HG03066 (cell line): ENCODE results near the gene ATG16L1.
"Not testable (repeated sequence)": the region's sequence is repeated elsewhere in the genome, so short reads cannot be mapped to it uniquely, and the experiment has no call there.

Experiments
- ATAC-seq: cut with Tn5 transposase; IDR thresholded peaks from one replicate; pipeline ENCODE4 v1.9.1; 2021; ENCODE audit warnings: low read depth; ENCODE audit not compliant: unreplicated experiment

Gene ATG16L1

GRCh38 chr2:233326500-233326899 is 75.0 kb downstream of the ATG16L1 start:
- no peak for ATAC-seq

- no peak for ATAC-seq
Observed at GRCh38 chr2:233328922-233329321, 77.4 kb downstream of the ATG16L1 start.

GRCh38 chr2:233329489-233330135 is 78.1 kb downstream of the ATG16L1 start:
- no peak for ATAC-seq

DNA sequence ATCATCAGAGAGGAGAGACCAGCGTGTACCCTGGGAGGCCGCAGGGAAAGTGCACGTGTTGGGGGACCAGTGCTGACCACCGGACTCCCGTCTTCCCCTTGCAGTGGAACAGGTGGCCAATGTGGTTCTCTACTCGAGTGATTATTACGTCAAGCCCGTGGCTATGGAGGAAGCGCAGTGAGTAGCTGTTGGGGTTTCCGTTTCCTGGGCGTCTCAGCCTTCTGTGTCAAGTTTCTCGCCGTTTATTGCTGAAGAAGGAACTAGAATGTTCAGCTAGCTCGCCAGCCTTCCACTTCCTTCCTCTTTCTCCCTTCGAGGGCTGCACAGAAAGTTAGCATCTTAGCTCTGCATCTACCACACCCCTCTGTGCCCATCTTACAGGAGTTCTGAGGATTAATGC is 80.1 kb downstream of the ATG16L1 start:
- peak; percentile 88 for ATAC-seq

DNA sequence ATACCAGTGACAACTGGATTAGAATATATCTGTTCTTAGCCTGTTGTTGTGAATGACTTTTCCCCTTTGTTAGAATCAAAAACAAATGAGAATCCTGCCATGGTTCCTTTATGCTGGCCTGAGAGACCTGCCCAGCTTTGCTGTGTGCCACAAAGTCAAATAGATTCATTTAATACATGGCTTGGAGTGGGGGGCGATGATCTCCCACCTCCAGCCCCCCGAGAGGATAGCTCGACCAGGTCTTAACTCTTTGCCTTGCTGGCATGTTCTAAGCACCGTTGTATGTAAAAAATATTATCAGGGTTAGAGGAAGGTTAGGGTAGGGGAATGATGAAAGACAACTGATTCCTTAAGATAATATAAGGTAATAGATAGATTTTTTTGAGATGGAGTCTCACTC is 80.7 kb downstream of the ATG16L1 start:
- ATAC-seq: no peak

GRCh38 chr2:233334915-233335314 is 83.4 kb downstream of the ATG16L1 start:
- no peak for ATAC-seq

DNA sequence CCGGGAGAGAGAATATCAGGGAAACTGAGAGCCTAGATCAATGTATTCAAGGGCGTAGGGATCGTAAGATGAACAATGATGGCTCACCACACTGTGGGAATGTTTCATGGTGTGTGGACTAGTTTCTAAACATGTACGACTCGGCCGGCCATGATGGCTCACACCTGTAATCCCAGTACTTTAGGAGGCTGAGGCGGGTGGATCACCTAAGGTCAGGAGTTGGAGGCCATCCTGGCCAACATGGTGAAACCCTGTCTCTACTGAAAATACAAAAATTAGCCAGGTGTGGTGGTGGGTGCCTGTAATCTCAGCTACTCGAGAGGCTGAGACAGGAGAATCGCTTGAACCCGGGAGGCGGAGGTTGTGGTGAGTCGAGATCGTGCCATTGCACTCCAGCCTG is 84.6 kb downstream of the ATG16L1 start:
- not testable (repeated sequence) for ATAC-seq

DNA sequence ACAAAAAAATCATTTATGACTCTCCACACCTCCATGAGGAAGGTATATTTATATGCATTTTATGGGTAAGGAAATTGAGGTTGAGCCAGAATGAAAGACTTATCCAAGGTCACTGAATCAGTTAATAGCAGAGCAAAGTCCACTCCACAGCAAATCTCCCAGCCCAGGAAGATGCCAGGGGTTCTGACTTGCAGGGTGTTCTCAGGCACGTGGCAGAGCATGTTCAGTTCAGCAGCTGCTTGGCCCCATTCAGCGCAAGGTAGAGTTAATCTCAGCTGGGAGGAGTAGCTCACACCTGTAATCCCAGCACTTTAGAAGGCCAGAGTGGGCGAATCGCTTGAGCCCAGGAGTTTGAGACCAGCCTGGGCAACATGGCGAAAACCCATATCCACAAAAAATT is 85.1 kb downstream of the ATG16L1 start:
- ATAC-seq: no peak

DNA sequence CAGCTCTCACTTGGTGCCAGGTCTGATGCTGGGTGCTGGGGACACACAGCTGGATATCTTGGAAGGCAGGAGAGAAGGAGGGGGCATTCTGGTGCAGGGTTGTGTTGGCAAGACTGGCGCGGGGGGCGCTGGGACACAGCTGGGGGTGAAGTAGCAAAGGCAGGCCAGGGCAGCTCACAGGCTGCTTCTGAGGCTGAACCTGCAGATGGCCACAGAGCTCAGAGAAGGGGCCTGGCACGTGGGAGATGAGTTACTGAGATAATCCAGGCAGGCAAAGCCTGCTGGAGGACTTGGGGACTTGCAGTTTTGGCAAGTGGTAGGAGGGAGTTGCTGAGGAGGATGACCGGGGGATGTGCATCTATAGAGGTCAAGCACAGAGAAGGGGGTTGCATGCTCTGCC is 86.6 kb downstream of the ATG16L1 start:
- ATAC-seq: no peak

- ATAC-seq: no peak
Observed at GRCh38 chr2:233338812-233339368, 87.4 kb downstream of the ATG16L1 start.

- ATAC-seq: no peak
Observed at GRCh38 chr2:233339427-233339826, 88.0 kb downstream of the ATG16L1 start.

- ATAC-seq: no peak
Observed at GRCh38 chr2:233341296-233341695, 89.8 kb downstream of the ATG16L1 start.

DNA sequence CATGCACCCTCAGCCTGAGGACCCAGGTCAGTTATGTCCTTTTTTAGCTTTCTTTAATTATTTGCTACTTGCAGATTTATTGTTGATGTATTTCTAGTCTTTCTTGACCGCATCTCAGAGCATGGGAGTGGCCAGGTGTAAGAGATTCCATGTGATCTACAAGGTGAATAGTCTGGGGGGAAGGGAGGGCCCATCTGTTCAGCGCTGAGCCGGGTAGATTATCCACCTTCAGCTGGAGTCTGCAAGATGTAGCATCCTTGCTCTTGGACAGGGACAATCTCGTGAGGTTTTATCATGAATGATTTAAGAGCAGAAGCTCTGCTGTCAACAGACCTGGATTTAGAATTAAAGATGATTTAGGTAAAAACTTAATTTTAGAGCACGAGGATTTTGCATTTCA is 90.8 kb downstream of the ATG16L1 start:
- ATAC-seq: no peak

DNA sequence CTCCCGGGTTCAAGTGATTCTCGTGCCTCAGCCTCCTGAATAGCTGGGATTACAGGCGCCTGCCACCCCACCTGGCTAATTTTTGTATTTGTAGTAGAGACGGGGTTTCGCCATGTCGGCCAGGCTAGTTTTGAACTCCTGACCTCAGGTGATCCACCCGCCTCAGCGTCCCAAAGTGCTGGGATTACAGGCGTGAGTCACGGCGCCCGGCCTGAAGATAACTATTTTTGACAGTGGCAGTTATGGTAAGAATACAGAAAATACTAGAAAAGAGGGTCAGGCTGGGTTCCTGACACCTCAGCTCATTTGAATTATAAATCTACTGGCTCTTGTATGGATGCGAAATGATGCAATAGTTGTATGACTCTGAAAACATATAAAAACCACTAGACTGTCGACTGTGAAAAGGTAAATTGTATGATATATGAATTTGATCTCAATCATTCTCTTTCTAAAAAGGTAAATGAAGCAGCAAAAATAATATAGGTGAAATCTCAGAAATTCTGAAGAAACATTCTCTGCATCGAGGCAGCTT is 91.8 kb downstream of the ATG16L1 start:
- ATAC-seq: no peak
